HepG2 (cell line): ENCODE data around the gene LRIG1. TPM values are rescaled to one million over a fixed set of nuclear protein-coding genes. Genes with fewer than 3 reads are reported as not detected.
A peak's percentile ranks its signal among the peaks of the same experiment; 100 is the strongest.

ENCODE experiments used
- ATAD3A ChIP-seq: sonication (generic); formaldehyde crosslinking; IDR thresholded peaks from 2 replicates; pipeline ENCODE4 v1.4.0; 2020; ENCODE audit warnings: missing genetic modification reagents
- FOXK2 ChIP-seq: fragments of 450-650 bp; IDR thresholded peaks from 2 replicates; pipeline ENCODE4 v1.6.1; 2016
- NFKBIZ ChIP-seq: IDR thresholded peaks from 2 replicates; pipeline ENCODE4 v1.6.1; 2018; ENCODE audit warnings: missing genetic modification reagents, missing compliant biosample characterization
- PAX8 ChIP-seq: sonication (generic); formaldehyde crosslinking; IDR thresholded peaks from 2 replicates; pipeline ENCODE4 v1.8.0; 2022; ENCODE audit warnings: mild to moderate bottlenecking, missing genetic modification reagents, borderline replicate concordance
- PITX1 ChIP-seq: sonication (generic); formaldehyde crosslinking; IDR thresholded peaks from 2 replicates; pipeline ENCODE4 v1.5.1; 2020; ENCODE audit warnings: mild to moderate bottlenecking, missing genetic modification reagents
- RFXAP ChIP-seq: sonication (generic); formaldehyde crosslinking; IDR thresholded peaks from 2 replicates; pipeline ENCODE4 v1.4.0; 2020; ENCODE audit warnings: missing genetic modification reagents, borderline replicate concordance
- SATB2 ChIP-seq: sonication (generic); formaldehyde crosslinking; IDR thresholded peaks from 2 replicates; pipeline ENCODE4 v1.5.0; 2020; ENCODE audit warnings: missing genetic modification reagents
- SMARCC2 ChIP-seq: fragments of 450-650 bp; IDR thresholded peaks from 2 replicates; pipeline ENCODE4 v1.6.1; 2017; ENCODE audit warnings: antibody characterized with exemption, mild to moderate bottlenecking
- SMYD3 ChIP-seq: sonication (generic); formaldehyde crosslinking; IDR thresholded peaks from 2 replicates; pipeline ENCODE4 v1.8.1; 2023; ENCODE audit warnings: mild to moderate bottlenecking, missing genetic modification reagents
- SP4 ChIP-seq: sonication (generic); formaldehyde crosslinking; IDR thresholded peaks from 2 replicates; pipeline ENCODE4 v1.8.1; 2023; ENCODE audit warnings: mild to moderate bottlenecking, missing genetic modification reagents
- TBL1XR1 ChIP-seq: fragments of 150-350 bp; IDR thresholded peaks from 2 replicates; pipeline ENCODE4 v1.6.1; 2014; ENCODE audit warnings: borderline replicate concordance, low read length; ENCODE audit not compliant: partially characterized antibody
- TRIM24 ChIP-seq: sonication (generic); formaldehyde crosslinking; IDR thresholded peaks from 2 replicates; pipeline ENCODE4 v1.8.0; 2022; ENCODE audit warnings: mild to moderate bottlenecking, missing genetic modification reagents
- ZKSCAN5 ChIP-seq: sonication (generic); formaldehyde crosslinking; IDR thresholded peaks from 2 replicates; pipeline ENCODE4 v1.5.1; 2020; ENCODE audit warnings: mild to moderate bottlenecking, missing genetic modification reagents
- ZNF382 ChIP-seq: sonication (generic); formaldehyde crosslinking; IDR thresholded peaks from 2 replicates; pipeline ENCODE4 v1.5.0; 2020; ENCODE audit warnings: missing genetic modification reagents, mild to moderate bottlenecking, borderline replicate concordance
- ZNF776 ChIP-seq: sonication (generic); formaldehyde crosslinking; IDR thresholded peaks from 2 replicates; pipeline ENCODE4 v1.4.0; 2020; ENCODE audit warnings: mild to moderate bottlenecking, missing genetic modification reagents
- ZNF788 ChIP-seq: sonication (generic); formaldehyde crosslinking; IDR thresholded peaks from 2 replicates; pipeline ENCODE4 v1.5.0; 2020; ENCODE audit warnings: mild to moderate bottlenecking, missing genetic modification reagents, borderline replicate concordance
- ZNF883 ChIP-seq: sonication (generic); formaldehyde crosslinking; IDR thresholded peaks from 2 replicates; pipeline ENCODE4 v1.5.1; 2020; ENCODE audit warnings: mild to moderate bottlenecking, missing genetic modification reagents; ENCODE audit errors: not compliant biosample characterization
- polyA plus RNA-seq, 8 experiments: library from polyadenylated mRNA; depleted of rRNA in 3 of 8; stranded (reverse) in 7 of 8; unstranded in 1 of 8; fragments of >200 nt; fragmentation: Illumina TruSeq in 4 of 8; extraction: Trizol in 4 of 8; gene quantifications; 2 replicates each; pipeline versions ENCODE4 v1.2.1 to v1.2.3, GENCODE V29; 2011 to 2016; ENCODE audit warnings: low read depth in 4 of 8, missing spikeins in 1 of 8, mixed read lengths in 1 of 8; ENCODE audit not compliant: insufficient read depth in 1 of 8
- total RNA-seq, 5 experiments: library from RNA; depleted of rRNA; stranded (reverse); fragments of >200 nt; fragmentation: Illumina TruSeq; extraction: Trizol; gene quantifications; 2 replicates each; pipeline ENCODE4 v1.2.3, GENCODE V29; 2016; ENCODE audit warnings: low read depth in 1 of 5
- TF ChIP-seq, protein P1 (sequence below): sonication (generic); formaldehyde crosslinking; IDR thresholded peaks from 2 replicates; pipeline ENCODE4 v1.4.0; 2020; ENCODE audit warnings: mild to moderate bottlenecking, missing genetic modification reagents
- TF ChIP-seq, protein P2 (sequence below): sonication (generic); formaldehyde crosslinking; IDR thresholded peaks from 2 replicates; pipeline ENCODE4 v1.4.0; 2020; ENCODE audit warnings: missing genetic modification reagents
- TF ChIP-seq, protein P3 (sequence below): sonication (generic); formaldehyde crosslinking; IDR thresholded peaks from 2 replicates; pipeline ENCODE4 v1.9.0; 2021; ENCODE audit warnings: missing genetic modification reagents, mild to moderate bottlenecking, borderline replicate concordance
- TF ChIP-seq, protein P4 (sequence below): IDR thresholded peaks from 2 replicates; pipeline ENCODE4 v1.6.1; 2018; ENCODE audit warnings: missing genetic modification reagents
- TF ChIP-seq, protein P5 (sequence below): sonication (generic); formaldehyde crosslinking; IDR thresholded peaks from 2 replicates; pipeline ENCODE4 v1.5.0; 2020; ENCODE audit warnings: mild to moderate bottlenecking, missing genetic modification reagents
- TF ChIP-seq, protein P6 (sequence below): sonication (generic); formaldehyde crosslinking; IDR thresholded peaks from 2 replicates; pipeline ENCODE4 v1.4.0; 2020; ENCODE audit warnings: missing genetic modification reagents

LRIG1 gene
- total and polyA plus RNA-seq, 2 of the 13 experiments (the other 11 are each of a cell fraction or from before 2014, with no cell fraction given), result 17.8 to 24.8 TPM

DNA sequence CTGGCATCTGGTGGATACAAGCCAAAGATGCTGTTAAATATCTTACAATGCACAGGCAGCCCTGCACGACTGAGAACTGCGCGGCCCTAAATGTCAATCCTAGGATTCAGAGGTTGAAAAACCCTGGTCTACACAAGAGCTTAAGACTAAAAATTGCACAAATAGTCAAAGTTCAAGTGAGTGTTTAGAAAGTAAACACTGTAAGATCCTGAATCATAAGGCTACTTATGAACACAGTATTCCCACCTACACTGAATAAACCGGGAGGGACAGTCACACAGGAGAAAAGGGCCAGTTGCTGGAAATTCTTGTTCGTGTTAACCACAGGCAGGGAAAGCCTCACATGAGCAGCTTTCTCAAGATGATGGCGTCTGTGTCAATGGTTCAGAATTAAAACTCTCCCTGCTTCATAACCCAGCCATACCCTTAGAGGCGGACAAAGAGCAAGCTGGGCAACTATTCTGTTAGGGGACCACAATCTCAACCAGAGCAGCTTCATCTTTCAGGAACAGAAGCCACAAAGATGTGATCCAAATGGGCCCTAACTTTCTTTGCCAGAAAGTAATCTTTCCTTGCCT lies 37.7 kb downstream of the LRIG1 start (continued):
- TF ChIP-seq, protein P1, sequence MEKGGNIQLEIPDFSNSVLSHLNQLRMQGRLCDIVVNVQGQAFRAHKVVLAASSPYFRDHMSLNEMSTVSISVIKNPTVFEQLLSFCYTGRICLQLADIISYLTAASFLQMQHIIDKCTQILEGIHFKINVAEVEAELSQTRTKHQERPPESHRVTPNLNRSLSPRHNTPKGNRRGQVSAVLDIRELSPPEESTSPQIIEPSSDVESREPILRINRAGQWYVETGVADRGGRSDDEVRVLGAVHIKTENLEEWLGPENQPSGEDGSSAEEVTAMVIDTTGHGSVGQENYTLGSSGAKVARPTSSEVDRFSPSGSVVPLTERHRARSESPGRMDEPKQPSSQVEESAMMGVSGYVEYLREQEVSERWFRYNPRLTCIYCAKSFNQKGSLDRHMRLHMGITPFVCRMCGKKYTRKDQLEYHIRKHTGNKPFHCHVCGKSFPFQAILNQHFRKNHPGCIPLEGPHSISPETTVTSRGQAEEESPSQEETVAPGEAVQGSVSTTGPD (CRISPR knock-in tag), result no peak
- TF ChIP-seq SMYD3 (CRISPR knock-in tag) (no peak; the same call in 1 of the 2 replicates), NFKBIZ (CRISPR knock-in tag) (no peak), TRIM24 (CRISPR knock-in tag) (no peak), TBL1XR1 (no peak), ZNF776 (CRISPR knock-in tag) (no peak), PAX8 (CRISPR knock-in tag) (no peak), ZNF788 (CRISPR knock-in tag) (no peak), SP4 (CRISPR knock-in tag) (no peak), ATAD3A (CRISPR knock-in tag) (no peak), SATB2 (CRISPR knock-in tag) (0 out of 2 replicates have a peak, but pooled peaks have one; percentile 34), ZNF382 (CRISPR knock-in tag) (no peak), RFXAP (CRISPR knock-in tag) (0 out of 2 replicates have a peak, but pooled peaks have one; percentile 51), SMARCC2 (no peak), FOXK2 (no peak), ZNF883 (no peak), PITX1 (peak; percentile 79), ZKSCAN5 (no peak)
- TF ChIP-seq, protein P2, sequence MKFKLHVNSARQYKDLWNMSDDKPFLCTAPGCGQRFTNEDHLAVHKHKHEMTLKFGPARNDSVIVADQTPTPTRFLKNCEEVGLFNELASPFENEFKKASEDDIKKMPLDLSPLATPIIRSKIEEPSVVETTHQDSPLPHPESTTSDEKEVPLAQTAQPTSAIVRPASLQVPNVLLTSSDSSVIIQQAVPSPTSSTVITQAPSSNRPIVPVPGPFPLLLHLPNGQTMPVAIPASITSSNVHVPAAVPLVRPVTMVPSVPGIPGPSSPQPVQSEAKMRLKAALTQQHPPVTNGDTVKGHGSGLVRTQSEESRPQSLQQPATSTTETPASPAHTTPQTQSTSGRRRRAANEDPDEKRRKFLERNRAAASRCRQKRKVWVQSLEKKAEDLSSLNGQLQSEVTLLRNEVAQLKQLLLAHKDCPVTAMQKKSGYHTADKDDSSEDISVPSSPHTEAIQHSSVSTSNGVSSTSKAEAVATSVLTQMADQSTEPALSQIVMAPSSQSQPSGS, result peak; percentile 48; the same call in 1 of the 2 replicates
- TF ChIP-seq, protein P3, sequence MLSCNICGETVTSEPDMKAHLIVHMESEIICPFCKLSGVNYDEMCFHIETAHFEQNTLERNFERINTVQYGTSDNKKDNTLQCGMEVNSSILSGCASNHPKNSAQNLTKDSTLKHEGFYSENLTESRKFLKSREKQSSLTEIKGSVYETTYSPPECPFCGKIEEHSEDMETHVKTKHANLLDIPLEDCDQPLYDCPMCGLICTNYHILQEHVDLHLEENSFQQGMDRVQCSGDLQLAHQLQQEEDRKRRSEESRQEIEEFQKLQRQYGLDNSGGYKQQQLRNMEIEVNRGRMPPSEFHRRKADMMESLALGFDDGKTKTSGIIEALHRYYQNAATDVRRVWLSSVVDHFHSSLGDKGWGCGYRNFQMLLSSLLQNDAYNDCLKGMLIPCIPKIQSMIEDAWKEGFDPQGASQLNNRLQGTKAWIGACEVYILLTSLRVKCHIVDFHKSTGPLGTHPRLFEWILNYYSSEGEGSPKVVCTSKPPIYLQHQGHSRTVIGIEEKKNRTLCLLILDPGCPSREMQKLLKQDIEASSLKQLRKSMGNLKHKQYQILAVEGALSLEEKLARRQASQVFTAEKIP (CRISPR knock-in tag), result no peak
- TF ChIP-seq, protein P4, sequence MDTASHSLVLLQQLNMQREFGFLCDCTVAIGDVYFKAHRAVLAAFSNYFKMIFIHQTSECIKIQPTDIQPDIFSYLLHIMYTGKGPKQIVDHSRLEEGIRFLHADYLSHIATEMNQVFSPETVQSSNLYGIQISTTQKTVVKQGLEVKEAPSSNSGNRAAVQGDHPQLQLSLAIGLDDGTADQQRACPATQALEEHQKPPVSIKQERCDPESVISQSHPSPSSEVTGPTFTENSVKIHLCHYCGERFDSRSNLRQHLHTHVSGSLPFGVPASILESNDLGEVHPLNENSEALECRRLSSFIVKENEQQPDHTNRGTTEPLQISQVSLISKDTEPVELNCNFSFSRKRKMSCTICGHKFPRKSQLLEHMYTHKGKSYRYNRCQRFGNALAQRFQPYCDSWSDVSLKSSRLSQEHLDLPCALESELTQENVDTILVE (CRISPR knock-in tag), result peak; percentile 43; the same call in 1 of the 2 replicates
- TF ChIP-seq, protein P5, sequence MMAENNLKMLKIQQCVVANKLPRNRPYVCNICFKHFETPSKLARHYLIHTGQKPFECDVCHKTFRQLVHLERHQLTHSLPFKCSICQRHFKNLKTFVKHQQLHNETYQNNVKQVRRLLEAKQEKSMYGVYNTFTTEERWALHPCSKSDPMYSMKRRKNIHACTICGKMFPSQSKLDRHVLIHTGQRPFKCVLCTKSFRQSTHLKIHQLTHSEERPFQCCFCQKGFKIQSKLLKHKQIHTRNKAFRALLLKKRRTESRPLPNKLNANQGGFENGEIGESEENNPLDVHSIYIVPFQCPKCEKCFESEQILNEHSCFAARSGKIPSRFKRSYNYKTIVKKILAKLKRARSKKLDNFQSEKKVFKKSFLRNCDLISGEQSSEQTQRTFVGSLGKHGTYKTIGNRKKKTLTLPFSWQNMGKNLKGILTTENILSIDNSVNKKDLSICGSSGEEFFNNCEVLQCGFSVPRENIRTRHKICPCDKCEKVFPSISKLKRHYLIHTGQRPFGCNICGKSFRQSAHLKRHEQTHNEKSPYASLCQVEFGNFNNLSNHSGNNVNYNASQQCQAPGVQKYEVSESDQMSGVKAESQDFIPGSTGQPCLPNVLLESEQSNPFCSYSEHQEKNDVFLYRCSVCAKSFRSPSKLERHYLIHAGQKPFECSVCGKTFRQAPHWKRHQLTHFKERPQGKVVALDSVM (CRISPR knock-in tag), result no peak
- TF ChIP-seq, protein P6, sequence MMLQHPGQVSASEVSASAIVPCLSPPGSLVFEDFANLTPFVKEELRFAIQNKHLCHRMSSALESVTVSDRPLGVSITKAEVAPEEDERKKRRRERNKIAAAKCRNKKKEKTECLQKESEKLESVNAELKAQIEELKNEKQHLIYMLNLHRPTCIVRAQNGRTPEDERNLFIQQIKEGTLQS (CRISPR knock-in tag), result no peak
